Mesendoderm (in vitro differentiated cells): Measurements from ENCODE around the gene ONECUT3.

Source experiments
- DNase-seq: peaks from one replicate; pipeline ENCODE4 v3.0.0; 2013
- H2AK5ac ChIP-seq: 2 replicates; pipeline ENCODE4 v1.6.1; 2013; ENCODE audit warnings: low read length, inconsistent platforms
- H2BK120ac ChIP-seq: 2 replicates; pipeline ENCODE4 v1.6.1; 2013; ENCODE audit warnings: low read depth, mild to moderate bottlenecking, low read length, moderate library complexity, mixed read lengths
- H2BK15ac ChIP-seq: replicated peaks from 2 replicates; pipeline ENCODE4 v1.6.1; 2013; ENCODE audit warnings: low read depth, mild to moderate bottlenecking, moderate library complexity
- H2BK5ac ChIP-seq: 2 replicates; pipeline ENCODE4 v1.6.1; 2013; ENCODE audit warnings: low read length, inconsistent platforms
- H3K18ac ChIP-seq: 2 replicates; pipeline ENCODE4 v1.6.1; 2013; ENCODE audit warnings: mild to moderate bottlenecking, low read length, mixed read lengths
- H3K23ac ChIP-seq: one replicate; pipeline ENCODE4 v1.6.1; 2013; ENCODE audit warnings: low read length
- H3K27ac ChIP-seq: 2 replicates; pipeline ENCODE4 v1.5.1; 2013; ENCODE audit warnings: low read depth, mild to moderate bottlenecking, inconsistent platforms, low read length, moderate library complexity
- H3K27me3 ChIP-seq: 2 replicates; pipeline ENCODE4 v1.6.1; 2013; ENCODE audit warnings: low read length, control low read depth, mild to moderate bottlenecking, inconsistent platforms; ENCODE audit not compliant: insufficient read depth, poor library complexity
- H3K36me3 ChIP-seq: 2 replicates; pipeline ENCODE4 v1.6.1; 2013; ENCODE audit warnings: low read length, inconsistent platforms; ENCODE audit not compliant: control insufficient read depth, insufficient read depth
- H3K4ac ChIP-seq: one replicate; pipeline ENCODE4 v1.6.1; 2013; ENCODE audit warnings: low read depth, mild to moderate bottlenecking, low read length, moderate library complexity
- H3K4me1 ChIP-seq: 2 replicates; pipeline ENCODE4 v1.6.1; 2013; ENCODE audit warnings: low read depth, low read length, inconsistent platforms; ENCODE audit not compliant: control insufficient read depth
- H3K4me2 ChIP-seq: 2 replicates; pipeline ENCODE4 v1.6.1; 2013; ENCODE audit warnings: low read length
- H3K4me3 ChIP-seq: 2 replicates; pipeline ENCODE4 v1.5.1; 2013; ENCODE audit warnings: mild to moderate bottlenecking, low read length
- H3K56ac ChIP-seq: one replicate; pipeline ENCODE4 v1.6.1; 2013; ENCODE audit warnings: low read length
- H3K79me1 ChIP-seq: 2 replicates; pipeline ENCODE4 v1.6.1; 2013; ENCODE audit warnings: low read length, inconsistent platforms
- H3K79me2 ChIP-seq: 2 replicates; pipeline ENCODE4 v1.6.1; 2013; ENCODE audit warnings: mild to moderate bottlenecking, low read length; ENCODE audit not compliant: control insufficient read depth, insufficient read depth
- H3K9ac ChIP-seq: 2 replicates; pipeline ENCODE4 v1.6.1; 2013; ENCODE audit warnings: low read length, inconsistent platforms
- H4K5ac ChIP-seq: one replicate; pipeline ENCODE4 v1.6.1; 2013; ENCODE audit warnings: low read length
- H4K8ac ChIP-seq: one replicate; pipeline ENCODE4 v1.6.1; 2013; ENCODE audit warnings: low read depth, mild to moderate bottlenecking, control low read depth, low read length, moderate library complexity
- WGBS: extraction: QIAGEN DNeasy Blood & Tissue Kit; methylation state at CpG from one replicate; pipeline ENCODE4 v1.1.7; 2013; ENCODE audit warnings: low lambda C conversion rate, missing lambda C conversion rate; ENCODE audit not compliant: insufficient coverage; ENCODE audit errors: extremely low coverage; 5-methylcytosine and 5-hydroxymethylcytosine counted together

The ONECUT3 gene

DNA sequence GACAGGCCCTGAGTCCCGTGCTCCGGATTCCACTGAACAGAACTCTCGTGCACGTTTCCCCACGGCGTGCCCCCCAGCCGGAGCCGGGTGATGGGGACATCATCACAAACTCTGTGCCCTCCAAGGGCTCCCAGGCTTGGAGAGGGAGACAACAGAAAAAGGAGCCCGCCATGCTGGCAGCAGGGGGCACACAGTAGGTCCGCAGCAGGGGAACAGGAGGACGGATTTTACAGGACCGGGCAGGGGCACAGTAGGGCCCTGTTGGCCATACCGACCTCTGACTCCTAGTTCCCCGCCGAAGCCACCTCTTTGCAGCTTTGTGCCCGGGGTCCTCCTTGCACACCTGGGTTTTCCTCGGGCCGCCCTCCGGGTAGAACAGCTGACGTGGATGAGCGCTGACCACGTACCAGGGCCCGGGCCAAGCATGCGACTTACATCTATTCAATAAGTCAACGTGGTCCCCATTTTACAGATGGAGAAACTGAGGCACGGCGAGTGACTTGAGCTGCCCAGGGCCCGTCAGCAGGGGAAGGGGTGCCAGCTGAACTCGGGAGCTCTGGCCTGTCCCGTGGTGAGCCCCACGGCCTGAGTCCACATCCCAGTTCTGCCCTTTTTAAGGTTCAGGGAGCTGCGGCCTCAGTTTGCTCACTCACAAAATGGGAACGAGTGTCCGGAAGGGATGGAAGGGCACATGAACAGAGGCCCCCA, 10.2 kb upstream of the ONECUT3 start:
- Histone ChIP-seq H3K27me3 (peaks cover 23% of the 10 kb centered on the region), H4K8ac (no peak overlapping the region), H3K56ac (no peak overlapping the region), H4K5ac (no peak overlapping the region), H3K9ac (no peak overlapping the region), H3K4me3 (no peak overlapping the region), H3K4me1 (peaks cover 1% of the 10 kb centered on the region), H2BK15ac (no peak overlapping the region), H3K4me2 (no peak overlapping the region), H3K4ac (no peak overlapping the region), H3K79me2 (no peaks in the 10 kb centered on the region), H3K79me1 (no peaks in the 10 kb centered on the region), H3K36me3 (no peaks in the 10 kb centered on the region), H2BK120ac (no peak overlapping the region), H2BK5ac (no peak overlapping the region), H3K27ac (no peak overlapping the region), H3K18ac (no peak overlapping the region), H3K23ac (no peak overlapping the region), H2AK5ac (no peak overlapping the region)
- no peak for DNase-seq
- no CpG with 5 or more reads among the region's 34 CpGs for WGBS

DNA sequence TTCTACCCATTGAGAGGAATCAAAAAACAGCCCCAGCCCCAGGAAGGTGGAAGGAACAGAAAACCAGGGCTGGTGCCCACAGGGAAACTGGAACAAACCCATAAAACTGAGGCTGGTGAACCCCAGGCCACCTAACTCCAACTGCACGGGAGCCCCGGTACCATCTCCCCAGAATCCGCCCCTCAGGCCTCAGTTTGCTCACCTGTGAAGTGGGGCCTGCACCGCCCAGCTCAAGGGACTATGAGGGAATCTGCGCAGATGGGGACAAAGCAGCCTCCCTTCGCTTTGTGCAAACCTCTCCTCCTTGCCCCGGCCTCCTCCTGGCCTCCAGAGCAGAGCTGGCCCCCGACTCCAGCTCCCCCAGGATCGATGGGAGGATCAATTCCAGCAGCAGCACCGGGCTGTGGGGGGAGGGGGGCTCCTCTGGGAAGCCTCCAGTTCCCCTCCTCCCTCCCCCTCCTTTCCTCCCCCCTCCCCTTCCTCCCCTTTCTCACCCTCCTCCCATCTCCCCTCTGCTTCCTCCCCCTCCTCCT, 9.1 kb upstream of the ONECUT3 start:
- peaks cover 34% of the 10 kb centered on the region for H3K27me3 ChIP-seq
- no CpG with 5 or more reads among the region's 10 CpGs for WGBS
- DNase-seq, result no peak

GRCh38 chr19:1744822-1745563, 8.3 kb upstream of the ONECUT3 start:
- H3K18ac ChIP-seq, result no peak overlapping the region
- DNase-seq, result peak; percentile 40
- no peak overlapping the region for H2AK5ac ChIP-seq
- no peak overlapping the region for H3K9ac ChIP-seq
- H3K4ac ChIP-seq, result no peak overlapping the region
- peak overlapping the region; percentile 52 for H3K4me2 ChIP-seq
- H3K27me3 ChIP-seq, result peaks cover 42% of the 10 kb centered on the region
- H3K79me1 ChIP-seq, result no peaks in the 10 kb centered on the region
- peak overlapping the region; percentile 73 for H3K56ac ChIP-seq
- no peak overlapping the region for H3K27ac ChIP-seq
- no peak overlapping the region for H3K4me3 ChIP-seq
- H2BK120ac ChIP-seq, result no peak overlapping the region
- no peak overlapping the region for H4K5ac ChIP-seq
- no CpG with 5 or more reads among the region's 19 CpGs for WGBS
- no peak overlapping the region for H4K8ac ChIP-seq
- H2BK15ac ChIP-seq, result no peak overlapping the region
- no peak overlapping the region for H2BK5ac ChIP-seq
- H3K4me1 ChIP-seq, result peaks cover 1% of the 10 kb centered on the region
- no peak overlapping the region for H3K23ac ChIP-seq
- no peaks in the 10 kb centered on the region for H3K79me2 ChIP-seq
- H3K36me3 ChIP-seq, result no peaks in the 10 kb centered on the region

More for the DNA sequence above, 9.1 kb upstream of the ONECUT3 start:
- H2BK15ac ChIP-seq, result no peak overlapping the region
- no peak overlapping the region for H3K56ac ChIP-seq
- H2BK120ac ChIP-seq, result no peak overlapping the region
- H3K4me2 ChIP-seq, result no peak overlapping the region
- H3K23ac ChIP-seq, result no peak overlapping the region
- peaks cover 1% of the 10 kb centered on the region for H3K4me1 ChIP-seq
- H3K79me2 ChIP-seq, result no peaks in the 10 kb centered on the region
- H2BK5ac ChIP-seq, result no peak overlapping the region
- no peaks in the 10 kb centered on the region for H3K36me3 ChIP-seq
- H4K8ac ChIP-seq, result no peak overlapping the region
- no peak overlapping the region for H3K4me3 ChIP-seq
- H3K18ac ChIP-seq, result no peak overlapping the region
- no peak overlapping the region for H3K9ac ChIP-seq
- H2AK5ac ChIP-seq, result no peak overlapping the region
- H3K79me1 ChIP-seq, result no peaks in the 10 kb centered on the region
- no peak overlapping the region for H3K27ac ChIP-seq
- no peak overlapping the region for H3K4ac ChIP-seq
- H4K5ac ChIP-seq, result no peak overlapping the region

DNA sequence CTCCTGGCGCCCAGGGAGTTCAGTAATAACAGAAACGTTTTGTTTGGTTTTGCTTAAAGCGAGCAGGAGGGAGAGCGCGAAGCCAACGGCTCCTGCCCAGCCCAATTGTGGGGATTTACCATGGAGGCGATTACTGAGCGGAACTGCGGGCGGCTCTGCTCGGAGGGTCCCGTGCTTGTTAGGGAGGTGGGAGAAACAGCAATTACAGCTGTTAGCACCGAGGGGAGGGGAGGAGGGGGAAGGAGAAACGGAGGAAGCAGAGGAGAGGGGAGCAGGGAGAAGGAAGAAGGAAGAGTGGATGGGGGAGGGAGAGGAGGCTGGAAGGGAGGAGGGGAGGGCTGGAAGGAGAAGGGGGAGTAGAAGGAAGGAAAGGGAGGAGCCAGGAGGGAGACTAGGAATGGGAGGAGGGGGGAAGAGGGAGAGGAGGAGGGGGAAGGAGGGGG, 7.7 kb upstream of the ONECUT3 start:
- WGBS, result no CpG with 5 or more reads among the region's 14 CpGs
- DNase-seq, result peak; percentile 78
- H3K79me2 ChIP-seq, result no peaks in the 10 kb centered on the region

GRCh38 chr19:1746401-1747284, 6.7 kb upstream of the ONECUT3 start:
- Histone ChIP-seq H3K27me3 (peaks cover 58% of the 10 kb centered on the region), H3K56ac (no peak overlapping the region), H3K18ac (no peak overlapping the region), H2BK5ac (no peak overlapping the region), H2AK5ac (no peak overlapping the region), H3K36me3 (no peaks in the 10 kb centered on the region), H3K4me3 (no peak overlapping the region), H3K79me1 (no peaks in the 10 kb centered on the region), H3K79me2 (no peaks in the 10 kb centered on the region), H3K4me1 (peaks cover 1% of the 10 kb centered on the region), H3K4me2 (no peak overlapping the region), H2BK120ac (no peak overlapping the region), H3K9ac (no peak overlapping the region), H3K27ac (no peak overlapping the region), H3K23ac (no peak overlapping the region), H2BK15ac (no peak overlapping the region), H4K5ac (no peak overlapping the region), H3K4ac (no peak overlapping the region), H4K8ac (no peak overlapping the region)
- peak; percentile 50 for DNase-seq
- WGBS, result no CpG with 5 or more reads among the region's 31 CpGs

More for the DNA sequence above, 7.7 kb upstream of the ONECUT3 start:
- Histone ChIP-seq H4K5ac (no peak overlapping the region), H3K9ac (no peak overlapping the region), H2AK5ac (no peak overlapping the region), H3K79me1 (no peaks in the 10 kb centered on the region), H3K36me3 (no peaks in the 10 kb centered on the region), H4K8ac (no peak overlapping the region), H2BK5ac (no peak overlapping the region), H3K4me2 (peak overlapping the region; percentile 52), H3K4ac (no peak overlapping the region), H3K4me3 (no peak overlapping the region), H3K27ac (no peak overlapping the region), H3K4me1 (peaks cover 1% of the 10 kb centered on the region), H2BK15ac (no peak overlapping the region), H3K27me3 (peaks cover 48% of the 10 kb centered on the region), H3K56ac (peak overlapping the region; percentile 73), H3K18ac (no peak overlapping the region), H2BK120ac (no peak overlapping the region), H3K23ac (no peak overlapping the region)
